Sigmoid colon (tissue), 7 donors: ENCODE results near the gene AMH. TPM values are rescaled to one million over a fixed set of nuclear protein-coding genes. Genes with fewer than 3 reads are reported as not detected.

ENCODE experiments used
- DNase-seq: peaks from one replicate; pipeline ENCODE4 v3.0.0-alpha.2; 2019
- H3K27ac ChIP-seq, 4 donors: fragments of 200-600 bp; sonication (generic); one replicate each; pipeline ENCODE4 v1.5.1; 2016 to 2019; ENCODE audit warnings: mild to moderate bottlenecking in 1 of 4
- H3K27me3 ChIP-seq, 3 donors: fragments of 200-600 bp; sonication (generic); one replicate each; pipeline ENCODE4 v1.5.1; 2019; ENCODE audit warnings: mild to moderate bottlenecking in 1 of 3
- H3K36me3 ChIP-seq, 4 donors: fragments of 200-600 bp; sonication (generic); one replicate each; pipeline ENCODE4 v1.5.1; 2016 to 2019
- H3K4me1 ChIP-seq, 4 donors: fragments of 200-600 bp; sonication (generic); one replicate each; pipeline ENCODE4 v1.5.1; 2017 to 2019
- H3K4me3 ChIP-seq, 4 donors: fragments of 200-600 bp; sonication (generic); one replicate each; pipeline ENCODE4 v1.5.1; 2017 to 2019; ENCODE audit warnings: mild to moderate bottlenecking in 2 of 4, moderate library complexity in 1 of 4
- H3K9me3 ChIP-seq, 4 donors: fragments of 200-600 bp in 3 of 4; sonication (generic) in 3 of 4; one replicate each; pipeline versions ENCODE4 v1.5.1 to v1.6.1; 2013 to 2019
- CTCF ChIP-seq, 4 experiments: fragments of 450-650 bp in 3 of 4; fragments of 200-600 bp in 1 of 4; IDR thresholded peaks; one replicate each; pipeline ENCODE4 v1.5.1; 2016 to 2019; ENCODE audit warnings: antibody characterized with exemption in 4 of 4, mild to moderate bottlenecking in 3 of 4, moderate library complexity in 2 of 4
- EP300 ChIP-seq, 4 donors: sonication (generic); formaldehyde crosslinking; IDR thresholded peaks; one replicate each; pipeline ENCODE4 v1.6.1; 2017; ENCODE audit warnings: antibody characterized with exemption in 4 of 4
- POLR2A ChIP-seq, 2 donors: fragments of 450-650 bp; IDR thresholded peaks; one replicate each; pipeline ENCODE4 v1.6.1; 2016; ENCODE audit warnings: antibody characterized with exemption in 2 of 2, mild to moderate bottlenecking in 2 of 2, moderate library complexity in 2 of 2
- POLR2AphosphoS5 ChIP-seq, 4 donors: sonication (generic); formaldehyde crosslinking; IDR thresholded peaks; one replicate each; pipeline ENCODE4 v1.6.1; 2017; ENCODE audit warnings: antibody characterized with exemption in 4 of 4
- WGBS, 2 donors: extraction: QIAGEN DNeasy Blood & Tissue Kit; methylation state at CpG; one replicate each; pipeline ENCODE4 v1.1.7; 2013; 5-methylcytosine and 5-hydroxymethylcytosine counted together
- intact Hi-C: fragments of 100-400 bp; cut with DNase I; formaldehyde crosslinking; loops from one replicate; pipeline ENCODE4 v1.15.1; 2023
- polyA plus RNA-seq, 3 donors: library from polyadenylated mRNA; stranded (reverse); fragments of 200-250 nt; gene quantifications; one replicate each; pipeline ENCODE4 v1.2.3, GENCODE V29; 2013
- total RNA-seq, 4 donors: library from RNA; depleted of rRNA; stranded (reverse); fragments of >200 nt; gene quantifications; one replicate each; pipeline ENCODE4 v1.1.0, GENCODE V29; 2016
- donor health status: healthy with polysubstance abuse.
- donor health status: Bipolar disorder and iron deficiency.
- donor health status: healthy.

Gene AMH
- total and polyA plus RNA-seq, 7 donors: 0.69 to 3.3 (median 1.8) TPM; not detected in 2

GRCh38 chr19:2270423-2271233, 21.5 kb downstream of the AMH start:
- Histone ChIP-seq H3K9me3 (no peaks in the 10 kb centered on the region), H3K27me3 (no peaks in the 10 kb centered on the region), H3K36me3 (peaks cover 0 to 21% (median 13%) of the 10 kb centered on the region in 4 donors), H3K27ac (peak overlapping the region; percentile 98 to 99 (median 98)), H3K4me3 (peak overlapping the region; percentile 68 to 97 (median 92)), H3K4me1 (peaks cover 0 to 64% (median 60%) of the 10 kb centered on the region in 4 donors)
- intact Hi-C loops: loop anchor here (2.0 to 5.0 kb wide), 2 partner anchors 24 to 57 kb away; partner anchors contain the start of genes LSM7 and SPPL2B
- WGBS, 2 donors: 0 to 1% methylated on average over 88 of the region's 88 CpGs
- TF ChIP-seq CTCF (IDR thresholded peaks at IDR 0.05): no peak
- peak; percentile 90 to 97 (median 95) for TF ChIP-seq POLR2AphosphoS5 (IDR thresholded peaks at IDR 0.05)
- peak in 1 of 4 donors; percentile 22 for TF ChIP-seq EP300 (IDR thresholded peaks at IDR 0.05)
- TF ChIP-seq POLR2A (IDR thresholded peaks at IDR 0.05): peak; percentile 52 to 79
- DNase-seq: peak; percentile 95

- peak overlapping the region; percentile 68 to 97 (median 92) for H3K4me3 ChIP-seq
- H3K36me3 ChIP-seq: peaks cover 4 to 30% (median 13%) of the 10 kb centered on the region in 4 donors
- TF ChIP-seq POLR2A (IDR thresholded peaks at IDR 0.05) (no peak), POLR2AphosphoS5 (IDR thresholded peaks at IDR 0.05) (no peak), EP300 (IDR thresholded peaks at IDR 0.05) (no peak), CTCF (IDR thresholded peaks at IDR 0.05) (no peak)
- peaks cover 0 to 69% (median 63%) of the 10 kb centered on the region in 4 donors for H3K4me1 ChIP-seq
- no peaks in the 10 kb centered on the region for H3K9me3 ChIP-seq
- WGBS, 2 donors: 23 to 26% methylated on average over 43 of the region's 43 CpGs
- intact Hi-C loops: loop anchor here (2.0 to 5.0 kb wide), 2 partner anchors 23 to 56 kb away; partner anchors contain the start of genes LSM7 and SPPL2B
- no peak for DNase-seq
- peak overlapping the region; percentile 98 to 99 (median 98) for H3K27ac ChIP-seq
- no peaks in the 10 kb centered on the region for H3K27me3 ChIP-seq
Measured at GRCh38 chr19:2271234-2272103, 22.3 kb downstream of the AMH start.

GRCh38 chr19:2273356-2274184, 24.4 kb downstream of the AMH start:
- H3K4me3 ChIP-seq: peak overlapping the region in 3 of 4 donors; percentile 18 to 39 (median 37)
- TF ChIP-seq POLR2A (IDR thresholded peaks at IDR 0.05) (no peak), CTCF (IDR thresholded peaks at IDR 0.05) (peak; percentile 96 to 98 (median 97)), POLR2AphosphoS5 (IDR thresholded peaks at IDR 0.05) (peak in 2 of 4 donors; percentile 58 to 59)
- H3K9me3 ChIP-seq: no peaks in the 10 kb centered on the region
- no peaks in the 10 kb centered on the region for H3K27me3 ChIP-seq
- H3K27ac ChIP-seq: peak overlapping the region; percentile 98 to 99 (median 98)
- intact Hi-C loops: loop anchor here (2.0 to 5.0 kb wide), 2 partner anchors 54 to 117 kb away; partner anchors contain the start of genes LSM7 and SPPL2B
- peak; percentile 86 for DNase-seq
- peaks cover 0 to 59% (median 57%) of the 10 kb centered on the region in 4 donors for H3K4me1 ChIP-seq
- H3K36me3 ChIP-seq: peaks cover 6 to 31% (median 13%) of the 10 kb centered on the region in 4 donors
- 9 to 11% methylated on average over 45 of the region's 45 CpGs for WGBS, 2 donors
